ENCODE measurements around the gene HEXA.

HEXA gene

DNA sequence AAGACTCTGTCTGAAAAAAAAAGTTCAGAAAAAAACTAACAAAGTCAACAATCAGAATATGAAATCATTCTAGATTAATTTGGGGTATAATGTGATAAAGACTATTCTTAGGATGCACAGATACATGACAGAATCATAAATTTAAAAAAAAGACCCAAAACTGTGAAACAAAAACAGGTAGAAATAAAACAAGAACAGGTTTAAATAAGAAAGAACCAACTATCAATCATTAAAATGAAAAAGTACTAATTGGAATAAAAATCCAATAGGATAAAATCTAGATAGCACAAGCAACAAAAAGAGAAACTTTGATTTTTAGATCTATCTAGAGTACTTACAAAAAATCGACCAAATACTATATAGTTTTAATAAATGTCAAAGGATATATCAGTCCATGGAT lies 35.7 kb upstream of the HEXA start:
- Histone ChIP-seq H4K20me1 (ENCODE audit: insufficient read depth, low read length, poor library complexity, severe bottlenecking) (no peaks in the 10 kb centered on the region), H3K9me2 (replicated peaks; ENCODE audit: low read depth, low read length) (no peaks in the 10 kb centered on the region), H3K36me3 (ENCODE audit: insufficient read depth, low read length) (no peaks in the 10 kb centered on the region), H3K4me3 (ENCODE audit: low read length, poor library complexity, severe bottlenecking) (no peak overlapping the region), H3K79me2 (ENCODE audit: insufficient read depth, low read length) (no peaks in the 10 kb centered on the region), H3K4me2 (ENCODE audit: low read depth, low read length, poor library complexity, severe bottlenecking) (no peak overlapping the region), H3K4me1 (ENCODE audit: insufficient read depth, low read length, poor library complexity, severe bottlenecking) (no peaks in the 10 kb centered on the region), H3F3A (ENCODE audit: low read depth) (no peaks in the 10 kb centered on the region), H3K9me3 (ENCODE audit: insufficient read depth, low read depth, low read length) (no peaks in the 10 kb centered on the region), H3K27me3 (ENCODE audit: insufficient read depth, low read length, poor library complexity, severe bottlenecking) (no peaks in the 10 kb centered on the region), H2AFZ (ENCODE audit: low read length) (no peak overlapping the region), H3K9ac (ENCODE audit: low read depth, low read length, poor library complexity, severe bottlenecking) (no peak overlapping the region)
- TF ChIP-seq EZH2phosphoT487 (IDR thresholded peaks at IDR 0.05; ENCODE audit: borderline replicate concordance) (no peak), CTCF (conservative IDR thresholded peaks at IDR 0.05; ENCODE audit: low read length) (no peak)

GRCh38 chr15:72411111-72411510 lies 35.3 kb upstream of the HEXA start:
- Histone ChIP-seq H3K36me3 (ENCODE audit: insufficient read depth, low read length) (no peaks in the 10 kb centered on the region), H3F3A (ENCODE audit: low read depth) (no peaks in the 10 kb centered on the region), H2AFZ (ENCODE audit: low read length) (no peak overlapping the region), H4K20me1 (ENCODE audit: insufficient read depth, low read length, poor library complexity, severe bottlenecking) (no peaks in the 10 kb centered on the region), H3K9me3 (ENCODE audit: insufficient read depth, low read depth, low read length) (no peaks in the 10 kb centered on the region), H3K27me3 (ENCODE audit: insufficient read depth, low read length, poor library complexity, severe bottlenecking) (no peaks in the 10 kb centered on the region), H3K4me3 (ENCODE audit: low read length, poor library complexity, severe bottlenecking) (no peak overlapping the region), H3K9me2 (replicated peaks; ENCODE audit: low read depth, low read length) (no peaks in the 10 kb centered on the region), H3K79me2 (ENCODE audit: insufficient read depth, low read length) (no peaks in the 10 kb centered on the region), H3K9ac (ENCODE audit: low read depth, low read length, poor library complexity, severe bottlenecking) (no peak overlapping the region), H3K4me1 (ENCODE audit: insufficient read depth, low read length, poor library complexity, severe bottlenecking) (no peaks in the 10 kb centered on the region), H3K4me2 (ENCODE audit: low read depth, low read length, poor library complexity, severe bottlenecking) (no peak overlapping the region)
- TF ChIP-seq CTCF (conservative IDR thresholded peaks at IDR 0.05; ENCODE audit: low read length): no peak
- no peak for TF ChIP-seq EZH2phosphoT487 (IDR thresholded peaks at IDR 0.05; ENCODE audit: borderline replicate concordance)

DNA sequence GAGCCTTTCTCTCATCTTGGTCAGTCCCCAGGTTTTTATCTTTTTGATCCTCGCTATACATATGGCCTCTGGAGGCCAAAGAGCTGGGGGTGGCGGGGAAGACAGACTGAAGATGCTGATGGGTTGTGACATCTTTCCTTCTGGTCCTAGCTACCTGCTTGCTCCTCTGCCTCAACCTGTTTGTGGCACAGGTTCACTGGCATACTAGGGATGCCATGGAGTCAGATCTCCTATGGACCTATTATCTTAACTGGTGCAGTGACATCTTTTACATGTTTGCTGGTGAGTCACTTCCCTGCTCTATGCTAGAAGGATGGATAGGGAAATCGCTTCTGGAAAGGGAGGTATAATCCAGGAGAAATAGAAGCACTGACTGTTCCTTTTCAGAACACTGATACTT lies 31.1 kb upstream of the HEXA start:
- Histone ChIP-seq H3K4me2 (ENCODE audit: low read depth, low read length, poor library complexity, severe bottlenecking) (no peak overlapping the region), H3K9ac (ENCODE audit: low read depth, low read length, poor library complexity, severe bottlenecking) (no peak overlapping the region), H3K4me3 (ENCODE audit: low read length, poor library complexity, severe bottlenecking) (no peak overlapping the region), H3K79me2 (ENCODE audit: insufficient read depth, low read length) (no peaks in the 10 kb centered on the region), H3K4me1 (ENCODE audit: insufficient read depth, low read length, poor library complexity, severe bottlenecking) (no peaks in the 10 kb centered on the region), H2AFZ (ENCODE audit: low read length) (no peak overlapping the region), H4K20me1 (ENCODE audit: insufficient read depth, low read length, poor library complexity, severe bottlenecking) (no peaks in the 10 kb centered on the region), H3K36me3 (ENCODE audit: insufficient read depth, low read length) (no peaks in the 10 kb centered on the region), H3K9me3 (ENCODE audit: insufficient read depth, low read depth, low read length) (no peaks in the 10 kb centered on the region), H3K27me3 (ENCODE audit: insufficient read depth, low read length, poor library complexity, severe bottlenecking) (no peaks in the 10 kb centered on the region), H3F3A (ENCODE audit: low read depth) (no peaks in the 10 kb centered on the region), H3K9me2 (replicated peaks; ENCODE audit: low read depth, low read length) (no peaks in the 10 kb centered on the region)
- TF ChIP-seq CTCF (conservative IDR thresholded peaks at IDR 0.05; ENCODE audit: low read length): no peak

Measured in Loucy (cell line).